Medulla oblongata (tissue), 1 donor: ENCODE data around the gene FAM153A.
"Not testable (repeated sequence)": the region's sequence is repeated elsewhere in the genome, so short reads cannot be mapped to it uniquely, and the experiment has no call there.

Experiments
- DNase-seq: peaks from one replicate; pipeline ENCODE4 v3.0.0-alpha.2; 2015; ENCODE audit errors: extremely low spot score

Gene FAM153A

GRCh38 chr5:177724858-177725257 is 57.8 kb downstream of the FAM153A start:
- DNase-seq = not testable (repeated sequence)

- not testable (repeated sequence) for DNase-seq
Measured at GRCh38 chr5:177723831-177724485, 58.7 kb downstream of the FAM153A start.

- not testable (repeated sequence) for DNase-seq
Measured at GRCh38 chr5:177722829-177723228, 59.9 kb downstream of the FAM153A start.

GRCh38 chr5:177719989-177720388 is 62.7 kb downstream of the FAM153A start:
- DNase-seq = not testable (repeated sequence)

- DNase-seq = not testable (repeated sequence)
Measured at GRCh38 chr5:177715423-177715822, 67.3 kb downstream of the FAM153A start.

- not testable (repeated sequence) for DNase-seq
Measured at GRCh38 chr5:177696100-177696499, 86.6 kb downstream of the FAM153A start.

GRCh38 chr5:177695356-177695930 is 87.3 kb downstream of the FAM153A start:
- not testable (repeated sequence) for DNase-seq

- not testable (repeated sequence) for DNase-seq
Measured at GRCh38 chr5:177694518-177694835, 88.2 kb downstream of the FAM153A start.

- DNase-seq = not testable (repeated sequence)
Measured at GRCh38 chr5:177693671-177694517, 88.8 kb downstream of the FAM153A start.

GRCh38 chr5:177692969-177693368 is 89.7 kb downstream of the FAM153A start:
- DNase-seq = not testable (repeated sequence)

- DNase-seq = not testable (repeated sequence)
Measured at GRCh38 chr5:177692507-177692906, 90.2 kb downstream of the FAM153A start.

GRCh38 chr5:177689011-177689610 is 93.6 kb downstream of the FAM153A start:
- not testable (repeated sequence) for DNase-seq

GRCh38 chr5:177688091-177688490 is 94.6 kb downstream of the FAM153A start:
- DNase-seq = not testable (repeated sequence)

GRCh38 chr5:177681920-177682319 is 100.8 kb downstream of the FAM153A start:
- not testable (repeated sequence) for DNase-seq
